Measurements from ENCODE around the gene SLC39A11.

DNA sequence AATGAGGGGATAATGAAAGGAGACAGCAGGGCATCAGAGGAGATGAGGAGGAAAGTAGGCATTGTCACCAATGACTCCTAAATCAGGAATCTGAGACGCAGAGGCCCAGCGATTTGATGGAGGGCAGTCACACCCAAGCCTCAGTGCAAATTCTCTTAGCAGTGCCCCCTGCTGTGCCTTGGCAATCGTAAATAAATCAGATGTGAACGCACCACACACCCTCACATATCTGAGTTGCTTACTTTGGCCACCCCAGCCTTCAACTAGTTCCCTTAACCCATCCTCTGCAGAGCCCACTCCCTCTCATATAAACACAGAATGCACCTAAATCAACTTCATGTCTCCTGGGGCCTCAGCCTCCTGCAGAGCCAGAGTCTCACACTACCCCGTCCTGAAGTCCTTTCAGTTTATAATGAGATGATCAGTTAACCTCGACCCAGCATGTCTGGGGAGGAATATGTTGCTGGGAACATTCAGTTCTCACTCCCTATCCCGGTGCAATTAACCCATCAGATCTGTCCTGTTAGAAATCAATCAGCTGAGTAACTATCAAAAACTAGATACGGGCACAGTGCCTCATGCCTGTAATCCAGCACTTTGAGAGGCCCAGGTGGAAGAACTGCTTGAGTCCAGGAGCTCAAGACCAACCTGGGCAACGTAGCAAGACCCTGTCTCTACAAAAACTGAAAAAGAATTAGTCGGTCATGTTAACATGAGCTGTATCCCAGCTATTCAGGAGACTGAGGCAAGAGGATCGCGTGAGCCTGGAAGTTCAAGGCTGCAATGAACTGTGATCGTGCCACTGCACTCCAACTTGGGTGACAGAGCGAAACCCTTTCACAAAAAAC, 78.4 kb downstream of the SLC39A11 start:
- TF ChIP-seq POLR2AphosphoS5 (IDR thresholded peaks at IDR 0.05) = no peak
- TF ChIP-seq, protein P1, sequence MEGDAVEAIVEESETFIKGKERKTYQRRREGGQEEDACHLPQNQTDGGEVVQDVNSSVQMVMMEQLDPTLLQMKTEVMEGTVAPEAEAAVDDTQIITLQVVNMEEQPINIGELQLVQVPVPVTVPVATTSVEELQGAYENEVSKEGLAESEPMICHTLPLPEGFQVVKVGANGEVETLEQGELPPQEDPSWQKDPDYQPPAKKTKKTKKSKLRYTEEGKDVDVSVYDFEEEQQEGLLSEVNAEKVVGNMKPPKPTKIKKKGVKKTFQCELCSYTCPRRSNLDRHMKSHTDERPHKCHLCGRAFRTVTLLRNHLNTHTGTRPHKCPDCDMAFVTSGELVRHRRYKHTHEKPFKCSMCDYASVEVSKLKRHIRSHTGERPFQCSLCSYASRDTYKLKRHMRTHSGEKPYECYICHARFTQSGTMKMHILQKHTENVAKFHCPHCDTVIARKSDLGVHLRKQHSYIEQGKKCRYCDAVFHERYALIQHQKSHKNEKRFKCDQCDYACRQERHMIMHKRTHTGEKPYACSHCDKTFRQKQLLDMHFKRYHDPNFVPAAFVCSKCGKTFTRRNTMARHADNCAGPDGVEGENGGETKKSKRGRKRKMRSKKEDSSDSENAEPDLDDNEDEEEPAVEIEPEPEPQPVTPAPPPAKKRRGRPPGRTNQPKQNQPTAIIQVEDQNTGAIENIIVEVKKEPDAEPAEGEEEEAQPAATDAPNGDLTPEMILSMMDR (IDR thresholded peaks at IDR 0.05) = no peak
- TF ChIP-seq POLR2A (IDR thresholded peaks at IDR 0.05) = no peak
- TF ChIP-seq EP300 (IDR thresholded peaks at IDR 0.05) = no peak

Data from upper lobe of left lung (tissue), 4 donors.